SK-N-SH treated with all-trans-retinoic acid at 6 μM for 48 hours (cell line): ENCODE data around the gene RELCH.
A peak's percentile ranks its signal among the peaks of the same experiment; 100 is the strongest.

ENCODE experiments used
- ATAC-seq: fragments of 200-7000 bp; cut with Tn5 transposase; 3 replicates; pipeline ENCODE4 v1.9.1; 2020; ENCODE audit warnings: mild to moderate bottlenecking, moderate library complexity
- ARNTL ChIP-seq: fragments of 450-650 bp; formaldehyde crosslinking; IDR thresholded peaks from 2 replicates; pipeline ENCODE4 v1.5.0; 2020; ENCODE audit warnings: low read depth, mild to moderate bottlenecking, moderate library complexity, borderline replicate concordance
- BACH2 ChIP-seq: fragments of 250-450 bp; sonication (Bioruptor Pico); IDR thresholded peaks from 2 replicates; pipeline ENCODE4 v1.9.0; 2021; ENCODE audit warnings: mild to moderate bottlenecking, borderline replicate concordance
- CSDC2 ChIP-seq: fragments of 250-450 bp; sonication (Bioruptor Pico); IDR thresholded peaks from 2 replicates; pipeline ENCODE4 v1.5.0; 2020; ENCODE audit warnings: mild to moderate bottlenecking, moderate library complexity
- ESRRG ChIP-seq: fragments of 250-450 bp; sonication (Bioruptor Pico); IDR thresholded peaks from 2 replicates; pipeline ENCODE4 v1.6.1; 2021; ENCODE audit warnings: mild to moderate bottlenecking
- GLIS3 ChIP-seq: fragments of 250-450 bp; sonication (Bioruptor Pico); IDR thresholded peaks from 2 replicates; pipeline ENCODE4 v1.5.0; 2020; ENCODE audit warnings: mild to moderate bottlenecking, moderate library complexity
- OSR1 ChIP-seq: fragments of 250-450 bp; sonication (Bioruptor Pico); IDR thresholded peaks from 2 replicates; pipeline ENCODE4 v1.8.0; 2022; ENCODE audit warnings: moderate library complexity, mild to moderate bottlenecking, inconsistent platforms
- PPARA ChIP-seq: fragments of 250-450 bp; sonication (Bioruptor Pico); IDR thresholded peaks from 2 replicates; pipeline ENCODE4 v1.5.0; 2020; ENCODE audit warnings: mild to moderate bottlenecking, borderline replicate concordance
- RARB ChIP-seq: fragments of 250-450 bp; sonication (Bioruptor Pico); IDR thresholded peaks from 2 replicates; pipeline ENCODE4 v1.8.0; 2021; ENCODE audit warnings: mild to moderate bottlenecking, moderate library complexity
- SNAI2 ChIP-seq: fragments of 250-450 bp; sonication (Bioruptor Pico); IDR thresholded peaks from 2 replicates; pipeline ENCODE4 v1.5.0; 2020; ENCODE audit warnings: mild to moderate bottlenecking, moderate library complexity
- TCF4 ChIP-seq: fragments of 250-450 bp; sonication (Bioruptor Pico); IDR thresholded peaks from 2 replicates; pipeline ENCODE4 v1.8.0; 2021; ENCODE audit warnings: mild to moderate bottlenecking, moderate library complexity, borderline replicate concordance
- ZC3H10 ChIP-seq: fragments of 250-450 bp; sonication (Bioruptor Pico); IDR thresholded peaks from 2 replicates; pipeline ENCODE4 v1.5.1; 2021; ENCODE audit warnings: mild to moderate bottlenecking, moderate library complexity
- ZFP3 ChIP-seq: fragments of 250-450 bp; sonication (Bioruptor Pico); IDR thresholded peaks from 2 replicates; pipeline ENCODE4 v1.5.0; 2020; ENCODE audit warnings: mild to moderate bottlenecking, moderate library complexity
- ZFP30 ChIP-seq: fragments of 450-650 bp; formaldehyde crosslinking; IDR thresholded peaks from 2 replicates; pipeline ENCODE4 v1.5.0; 2022; ENCODE audit warnings: mild to moderate bottlenecking, moderate library complexity
- ZNF565 ChIP-seq: fragments of 450-650 bp; formaldehyde crosslinking; conservative IDR thresholded peaks from 2 replicates; pipeline ENCODE4 v1.5.0; 2020; ENCODE audit warnings: low read depth, mild to moderate bottlenecking, moderate library complexity
- ZNF70 ChIP-seq: fragments of 450-650 bp; formaldehyde crosslinking; IDR thresholded peaks from 2 replicates; pipeline ENCODE4 v1.5.0; 2020; ENCODE audit warnings: mild to moderate bottlenecking, moderate library complexity
- ZNF8 ChIP-seq: fragments of 450-650 bp; formaldehyde crosslinking; IDR thresholded peaks from 2 replicates; pipeline ENCODE4 v1.5.0; 2020; ENCODE audit warnings: mild to moderate bottlenecking, moderate library complexity
- TF ChIP-seq, protein P1 (sequence below): fragments of 250-450 bp; sonication (Bioruptor Pico); IDR thresholded peaks from 2 replicates; pipeline ENCODE4 v1.8.0; 2021; ENCODE audit warnings: low read depth, mild to moderate bottlenecking, moderate library complexity, borderline replicate concordance
- TF ChIP-seq, protein P2 (sequence below): fragments of 250-450 bp; sonication (Bioruptor Pico); IDR thresholded peaks from 2 replicates; pipeline ENCODE4 v1.5.0; 2020; ENCODE audit warnings: mild to moderate bottlenecking, moderate library complexity
- TF ChIP-seq, protein P3 (sequence below): fragments of 250-450 bp; sonication (Bioruptor Pico); IDR thresholded peaks from 2 replicates; pipeline ENCODE4 v1.5.1; 2020; ENCODE audit warnings: low read depth, mild to moderate bottlenecking, moderate library complexity
- TF ChIP-seq, protein P4 (sequence below): fragments of 250-450 bp; sonication (Bioruptor Pico); IDR thresholded peaks from 2 replicates; pipeline ENCODE4 v1.5.1; 2021; ENCODE audit warnings: mild to moderate bottlenecking, moderate library complexity

Gene RELCH

DNA sequence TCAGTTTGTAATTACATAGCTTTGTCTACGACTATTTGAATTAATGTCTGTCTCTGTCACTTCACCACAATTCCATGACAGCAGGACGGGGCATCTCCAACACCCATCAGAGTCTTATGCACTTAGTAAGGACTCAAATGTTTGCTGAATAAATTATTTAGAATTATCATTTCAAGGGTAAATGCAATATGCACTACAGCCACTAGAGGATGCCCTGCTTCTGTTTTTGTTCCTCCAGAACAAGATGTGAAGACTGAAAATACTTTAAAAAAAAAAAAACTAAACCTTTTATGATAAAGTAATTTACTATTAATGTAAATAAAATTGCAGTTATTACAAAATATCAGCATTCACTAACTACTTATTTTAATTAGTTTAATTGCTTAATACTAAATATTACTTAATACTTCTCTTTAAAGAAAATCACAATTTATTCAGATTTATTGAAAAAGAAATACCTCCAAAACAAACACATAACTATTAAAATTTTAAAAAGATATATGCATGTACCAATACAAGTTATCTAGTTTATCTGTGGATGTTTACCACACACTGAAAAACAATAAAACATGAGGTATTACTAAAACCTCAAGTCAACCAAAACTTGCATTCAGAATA, 3.4 kb upstream of the RELCH start (continued):
- TF ChIP-seq, protein P1, sequence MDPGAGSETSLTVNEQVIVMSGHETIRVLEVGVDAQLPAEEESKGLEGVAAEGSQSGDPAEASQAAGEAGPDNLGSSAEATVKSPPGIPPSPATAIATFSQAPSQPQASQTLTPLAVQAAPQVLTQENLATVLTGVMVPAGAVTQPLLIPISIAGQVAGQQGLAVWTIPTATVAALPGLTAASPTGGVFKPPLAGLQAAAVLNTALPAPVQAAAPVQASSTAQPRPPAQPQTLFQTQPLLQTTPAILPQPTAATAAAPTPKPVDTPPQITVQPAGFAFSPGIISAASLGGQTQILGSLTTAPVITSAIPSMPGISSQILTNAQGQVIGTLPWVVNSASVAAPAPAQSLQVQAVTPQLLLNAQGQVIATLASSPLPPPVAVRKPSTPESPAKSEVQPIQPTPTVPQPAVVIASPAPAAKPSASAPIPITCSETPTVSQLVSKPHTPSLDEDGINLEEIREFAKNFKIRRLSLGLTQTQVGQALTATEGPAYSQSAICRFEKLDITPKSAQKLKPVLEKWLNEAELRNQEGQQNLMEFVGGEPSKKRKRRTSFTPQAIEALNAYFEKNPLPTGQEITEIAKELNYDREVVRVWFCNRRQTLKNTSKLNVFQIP (CRISPR knock-in tag), result no peak

DNA sequence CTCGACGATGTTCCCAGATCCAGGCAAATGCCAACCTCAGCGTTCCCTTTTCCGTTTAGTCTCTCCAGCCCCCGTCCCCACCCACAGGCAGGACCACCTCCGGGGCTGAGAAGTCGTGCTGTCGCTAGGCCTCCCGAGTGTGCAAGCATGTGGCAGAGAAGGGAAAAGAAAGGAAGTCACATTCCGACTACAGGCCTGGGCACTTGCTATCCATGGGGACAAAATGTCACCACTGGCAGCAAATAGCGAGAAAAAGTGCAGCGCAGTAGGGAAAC, 619 bp upstream of the RELCH start:
- no peak for TF ChIP-seq TCF4
- no peak for TF ChIP-seq PPARA (CRISPR knock-in tag)
- TF ChIP-seq, protein P2, sequence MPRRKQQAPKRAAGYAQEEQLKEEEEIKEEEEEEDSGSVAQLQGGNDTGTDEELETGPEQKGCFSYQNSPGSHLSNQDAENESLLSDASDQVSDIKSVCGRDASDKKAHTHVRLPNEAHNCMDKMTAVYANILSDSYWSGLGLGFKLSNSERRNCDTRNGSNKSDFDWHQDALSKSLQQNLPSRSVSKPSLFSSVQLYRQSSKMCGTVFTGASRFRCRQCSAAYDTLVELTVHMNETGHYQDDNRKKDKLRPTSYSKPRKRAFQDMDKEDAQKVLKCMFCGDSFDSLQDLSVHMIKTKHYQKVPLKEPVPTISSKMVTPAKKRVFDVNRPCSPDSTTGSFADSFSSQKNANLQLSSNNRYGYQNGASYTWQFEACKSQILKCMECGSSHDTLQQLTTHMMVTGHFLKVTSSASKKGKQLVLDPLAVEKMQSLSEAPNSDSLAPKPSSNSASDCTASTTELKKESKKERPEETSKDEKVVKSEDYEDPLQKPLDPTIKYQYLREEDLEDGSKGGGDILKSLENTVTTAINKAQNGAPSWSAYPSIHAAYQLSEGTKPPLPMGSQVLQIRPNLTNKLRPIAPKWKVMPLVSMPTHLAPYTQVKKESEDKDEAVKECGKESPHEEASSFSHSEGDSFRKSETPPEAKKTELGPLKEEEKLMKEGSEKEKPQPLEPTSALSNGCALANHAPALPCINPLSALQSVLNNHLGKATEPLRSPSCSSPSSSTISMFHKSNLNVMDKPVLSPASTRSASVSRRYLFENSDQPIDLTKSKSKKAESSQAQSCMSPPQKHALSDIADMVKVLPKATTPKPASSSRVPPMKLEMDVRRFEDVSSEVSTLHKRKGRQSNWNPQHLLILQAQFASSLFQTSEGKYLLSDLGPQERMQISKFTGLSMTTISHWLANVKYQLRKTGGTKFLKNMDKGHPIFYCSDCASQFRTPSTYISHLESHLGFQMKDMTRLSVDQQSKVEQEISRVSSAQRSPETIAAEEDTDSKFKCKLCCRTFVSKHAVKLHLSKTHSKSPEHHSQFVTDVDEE (CRISPR knock-in tag), result 0 out of 2 replicates have a peak, but pooled peaks have one; percentile 16
- TF ChIP-seq OSR1 (CRISPR knock-in tag), result no peak
- TF ChIP-seq CSDC2, result no peak
- peak; percentile 18 for ATAC-seq

DNA sequence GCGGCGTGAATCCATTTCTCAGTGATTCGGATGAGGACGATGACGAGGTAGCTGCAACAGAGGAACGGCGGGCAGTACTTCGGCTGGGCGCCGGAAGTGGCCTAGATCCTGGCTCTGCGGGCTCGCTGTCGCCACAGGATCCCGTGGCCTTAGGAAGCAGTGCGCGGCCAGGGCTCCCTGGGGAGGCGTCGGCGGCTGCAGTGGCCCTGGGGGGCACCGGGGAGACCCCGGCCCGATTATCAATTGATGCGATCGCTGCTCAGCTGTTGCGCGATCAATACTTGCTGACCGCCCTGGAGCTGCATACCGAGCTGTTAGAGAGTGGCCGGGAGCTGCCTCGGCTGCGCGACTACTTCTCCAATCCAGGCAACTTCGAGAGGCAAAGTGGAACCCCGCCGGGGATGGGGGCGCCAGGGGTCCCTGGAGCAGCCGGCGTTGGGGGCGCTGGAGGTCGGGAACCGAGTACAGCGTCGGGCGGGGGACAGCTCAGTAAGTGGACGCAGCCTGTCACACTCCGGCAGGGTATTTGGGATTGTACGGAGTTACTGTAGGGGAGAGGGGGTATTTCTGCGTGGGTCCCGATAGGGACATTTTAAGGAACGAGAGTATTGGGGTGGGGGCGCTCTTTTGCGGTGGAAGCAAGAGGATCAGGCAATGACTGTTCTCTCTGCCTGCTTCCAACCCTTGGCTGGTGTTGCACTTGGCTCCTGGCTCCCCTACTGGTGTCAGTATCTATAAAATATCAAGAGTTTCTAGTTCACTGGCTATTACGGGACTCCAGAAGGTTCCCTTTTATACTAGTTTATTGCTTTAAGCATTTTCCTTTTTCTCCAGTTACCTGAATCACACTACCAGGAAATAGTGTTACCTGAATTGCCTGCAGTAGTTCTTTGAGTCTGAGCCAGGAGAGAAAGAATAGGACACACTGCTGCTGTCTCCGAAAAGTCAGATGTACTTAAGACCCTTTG, 772 bp downstream of the RELCH start:
- TF ChIP-seq, protein P3, sequence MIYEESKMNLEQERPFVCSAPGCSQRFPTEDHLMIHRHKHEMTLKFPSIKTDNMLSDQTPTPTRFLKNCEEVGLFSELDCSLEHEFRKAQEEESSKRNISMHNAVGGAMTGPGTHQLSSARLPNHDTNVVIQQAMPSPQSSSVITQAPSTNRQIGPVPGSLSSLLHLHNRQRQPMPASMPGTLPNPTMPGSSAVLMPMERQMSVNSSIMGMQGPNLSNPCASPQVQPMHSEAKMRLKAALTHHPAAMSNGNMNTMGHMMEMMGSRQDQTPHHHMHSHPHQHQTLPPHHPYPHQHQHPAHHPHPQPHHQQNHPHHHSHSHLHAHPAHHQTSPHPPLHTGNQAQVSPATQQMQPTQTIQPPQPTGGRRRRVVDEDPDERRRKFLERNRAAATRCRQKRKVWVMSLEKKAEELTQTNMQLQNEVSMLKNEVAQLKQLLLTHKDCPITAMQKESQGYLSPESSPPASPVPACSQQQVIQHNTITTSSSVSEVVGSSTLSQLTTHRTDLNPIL, result no peak
- ATAC-seq, result peak; percentile 60

DNA sequence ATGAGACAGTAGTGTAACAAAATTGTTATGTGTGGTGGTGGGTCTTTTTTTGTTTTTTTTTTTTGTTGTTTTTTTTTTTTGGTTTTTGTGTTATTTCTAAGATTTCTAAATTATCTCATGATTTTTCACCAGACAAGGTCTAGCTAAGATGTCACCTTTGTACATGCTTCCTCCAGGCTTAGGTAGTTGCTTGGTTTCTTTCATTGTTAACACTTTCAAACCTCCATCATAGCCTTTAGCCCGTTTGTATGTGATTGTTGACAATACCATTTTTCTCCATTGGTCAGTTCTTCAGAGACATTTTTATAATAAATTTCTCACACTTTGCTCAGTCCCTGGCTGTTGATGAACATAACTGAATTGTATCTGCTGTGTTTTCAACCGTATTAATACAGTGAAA, 2.2 kb downstream of the RELCH start:
- no peak for ATAC-seq
- no peak for TF ChIP-seq ARNTL (CRISPR knock-in tag)
- TF ChIP-seq ZNF565, result no peak
- no peak for TF ChIP-seq TCF4
- TF ChIP-seq SNAI2 (CRISPR knock-in tag), result no peak
- no peak for TF ChIP-seq ESRRG (CRISPR knock-in tag)
- no peak for TF ChIP-seq GLIS3
- TF ChIP-seq ZNF70, result no peak
- no peak for TF ChIP-seq CSDC2
- TF ChIP-seq PPARA (CRISPR knock-in tag), result no peak

DNA sequence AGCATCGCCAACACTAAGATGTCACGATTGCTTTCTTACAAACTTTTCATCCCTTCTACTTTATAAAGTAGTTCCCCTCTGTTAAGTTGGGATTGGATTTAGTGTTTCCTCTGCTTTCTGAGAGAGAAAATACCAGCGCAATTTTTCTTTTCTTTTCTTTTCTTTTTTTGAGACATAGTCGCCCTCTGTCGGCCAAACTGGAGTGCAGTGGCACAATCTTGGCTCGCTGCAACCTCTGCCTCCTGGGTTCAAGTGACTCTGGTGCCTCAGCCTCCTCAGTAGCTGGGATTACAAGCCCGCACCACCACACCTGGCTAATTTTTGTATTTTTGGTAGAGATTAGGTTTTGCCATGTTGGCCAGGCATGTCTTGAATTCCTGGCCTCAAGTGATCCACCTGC, 9.0 kb downstream of the RELCH start:
- ATAC-seq, result no peak
- TF ChIP-seq TCF4 (no peak), BACH2 (no peak), ESRRG (CRISPR knock-in tag) (no peak), RARB (CRISPR knock-in tag) (no peak), CSDC2 (no peak), OSR1 (CRISPR knock-in tag) (no peak), ZC3H10 (no peak), ZFP30 (CRISPR knock-in tag) (no peak), ARNTL (CRISPR knock-in tag) (no peak), ZNF8 (no peak), ZNF565 (no peak), GLIS3 (no peak), PPARA (CRISPR knock-in tag) (no peak), ZFP3 (CRISPR knock-in tag) (no peak)
- TF ChIP-seq, protein P2 (CRISPR knock-in tag), result no peak
- TF ChIP-seq, protein P4, sequence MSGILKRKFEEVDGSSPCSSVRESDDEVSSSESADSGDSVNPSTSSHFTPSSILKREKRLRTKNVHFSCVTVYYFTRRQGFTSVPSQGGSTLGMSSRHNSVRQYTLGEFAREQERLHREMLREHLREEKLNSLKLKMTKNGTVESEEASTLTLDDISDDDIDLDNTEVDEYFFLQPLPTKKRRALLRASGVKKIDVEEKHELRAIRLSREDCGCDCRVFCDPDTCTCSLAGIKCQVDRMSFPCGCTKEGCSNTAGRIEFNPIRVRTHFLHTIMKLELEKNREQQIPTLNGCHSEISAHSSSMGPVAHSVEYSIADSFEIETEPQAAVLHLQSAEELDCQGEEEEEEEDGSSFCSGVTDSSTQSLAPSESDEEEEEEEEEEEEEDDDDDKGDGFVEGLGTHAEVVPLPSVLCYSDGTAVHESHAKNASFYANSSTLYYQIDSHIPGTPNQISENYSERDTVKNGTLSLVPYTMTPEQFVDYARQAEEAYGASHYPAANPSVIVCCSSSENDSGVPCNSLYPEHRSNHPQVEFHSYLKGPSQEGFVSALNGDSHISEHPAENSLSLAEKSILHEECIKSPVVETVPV (CRISPR knock-in tag), result no peak
- TF ChIP-seq, protein P1 (CRISPR knock-in tag), result no peak
